ENCODE measurements around the gene IL34.
A peak's percentile ranks its signal among the peaks of the same experiment; 100 is the strongest.

Gene IL34

GRCh38 chr16:70678898-70679670 lies 32.7 kb downstream of the IL34 start:
- no peak for DNase-seq

- no peak for DNase-seq
Measured at GRCh38 chr16:70679671-70680494, 33.5 kb downstream of the IL34 start.

GRCh38 chr16:70680495-70681381 lies 34.4 kb downstream of the IL34 start:
- no peak for DNase-seq

GRCh38 chr16:70681382-70682238 lies 35.3 kb downstream of the IL34 start:
- no peak for DNase-seq

GRCh38 chr16:70682239-70683145 lies 36.1 kb downstream of the IL34 start:
- no peak for DNase-seq

GRCh38 chr16:70683146-70683944 lies 37.0 kb downstream of the IL34 start:
- no peak for DNase-seq

- DNase-seq: no peak
Measured at GRCh38 chr16:70684146-70685060, 38.0 kb downstream of the IL34 start.

GRCh38 chr16:70685061-70685937 lies 38.9 kb downstream of the IL34 start:
- DNase-seq: no peak

GRCh38 chr16:70685938-70686375 lies 39.6 kb downstream of the IL34 start, which contains the start of gene MTSS2:
Gene MTSS2 (minus strand): TSS chr16:70686053. CDS start chr16:70685791, 262 bp downstream.
- DNase-seq: peak; percentile 20

GRCh38 chr16:70686376-70687101 lies 40.2 kb downstream of the IL34 start:
- no peak for DNase-seq

GRCh38 chr16:70687102-70687511 lies 40.7 kb downstream of the IL34 start:
- DNase-seq: no peak

GRCh38 chr16:70687671-70688245 lies 41.4 kb downstream of the IL34 start:
- no peak for DNase-seq

- DNase-seq: no peak
Measured at GRCh38 chr16:70688246-70688742, 41.9 kb downstream of the IL34 start.

GRCh38 chr16:70689035-70689969 lies 42.9 kb downstream of the IL34 start:
- DNase-seq: no peak

Measured in GF-D8 (cell line).